Suprapubic skin (tissue), 4 donors: ENCODE data around the gene FFAR4. TPM values are rescaled to one million over a fixed set of nuclear protein-coding genes. Genes with fewer than 3 reads are reported as not detected.

Source experiments
- DNase-seq, 2 donors: peaks; one replicate each; pipeline ENCODE4 v3.0.0-alpha.2; 2019; ENCODE audit warnings: low spot score in 2 of 2
- H3K27ac ChIP-seq: fragments of 200-600 bp; sonication (generic); one replicate; pipeline ENCODE4 v1.5.1; 2019
- H3K27me3 ChIP-seq: fragments of 200-600 bp; sonication (generic); one replicate; pipeline ENCODE4 v1.5.1; 2019
- H3K36me3 ChIP-seq: fragments of 200-600 bp; sonication (generic); one replicate; pipeline ENCODE4 v1.5.1; 2019
- H3K4me1 ChIP-seq: fragments of 200-600 bp; sonication (generic); one replicate; pipeline ENCODE4 v1.5.1; 2019
- H3K4me3 ChIP-seq: fragments of 200-600 bp; sonication (generic); one replicate; pipeline ENCODE4 v1.5.1; 2019; ENCODE audit warnings: mild to moderate bottlenecking
- H3K9me3 ChIP-seq: fragments of 200-600 bp; sonication (generic); one replicate; pipeline ENCODE4 v1.5.1; 2019
- EP300 ChIP-seq: sonication (generic); formaldehyde crosslinking; IDR thresholded peaks from one replicate; pipeline ENCODE4 v1.6.1; 2017; ENCODE audit warnings: antibody characterized with exemption
- POLR2A ChIP-seq, 2 donors: fragments of 450-650 bp; IDR thresholded peaks; one replicate each; pipeline ENCODE4 v1.6.1; 2017; ENCODE audit warnings: antibody characterized with exemption in 2 of 2, mild to moderate bottlenecking in 2 of 2, moderate library complexity in 2 of 2
- POLR2AphosphoS5 ChIP-seq, 3 donors: sonication (generic); formaldehyde crosslinking; IDR thresholded peaks; one replicate each; pipeline ENCODE4 v1.6.1; 2017; ENCODE audit warnings: antibody characterized with exemption in 3 of 3
- WGBS: methylation state at CpG from one replicate; pipeline ENCODE4 v1.1.5; 2018; 5-methylcytosine and 5-hydroxymethylcytosine counted together
- total RNA-seq, 4 donors: library from RNA; depleted of rRNA; stranded (reverse); fragments of >200 nt; gene quantifications; one replicate each; pipeline ENCODE4 v1.1.0, GENCODE V29; 2016
- TF ChIP-seq, protein P1 (sequence below), 2 donors: fragments of 200-600 bp in 1 of 2; fragments of 450-650 bp in 1 of 2; sonication (generic) in 1 of 2; IDR thresholded peaks; one replicate each; pipeline ENCODE4 v1.5.1; 2016 to 2019; ENCODE audit warnings: antibody characterized with exemption in 2 of 2, mild to moderate bottlenecking in 1 of 2, moderate library complexity in 1 of 2

The FFAR4 gene
- total RNA-seq, 4 donors from 2014 or later = 0.36 to 1.3 (median 0.77) TPM

GRCh38 chr10:93553482-93554315 lies 12.8 kb upstream of the FFAR4 start:
- no peak overlapping the region for H3K4me3 ChIP-seq
- no peak for DNase-seq
- H3K27me3 ChIP-seq = no peaks in the 10 kb centered on the region
- WGBS = 84% methylated on average over 8 of the region's 8 CpGs
- no peaks in the 10 kb centered on the region for H3K9me3 ChIP-seq
- H3K4me1 ChIP-seq = no peaks in the 10 kb centered on the region
- H3K27ac ChIP-seq = no peak overlapping the region
- H3K36me3 ChIP-seq = no peaks in the 10 kb centered on the region
- TF ChIP-seq POLR2A (IDR thresholded peaks at IDR 0.05) (no peak), POLR2AphosphoS5 (IDR thresholded peaks at IDR 0.05) (no peak), EP300 (no peak)
- TF ChIP-seq, protein P1, sequence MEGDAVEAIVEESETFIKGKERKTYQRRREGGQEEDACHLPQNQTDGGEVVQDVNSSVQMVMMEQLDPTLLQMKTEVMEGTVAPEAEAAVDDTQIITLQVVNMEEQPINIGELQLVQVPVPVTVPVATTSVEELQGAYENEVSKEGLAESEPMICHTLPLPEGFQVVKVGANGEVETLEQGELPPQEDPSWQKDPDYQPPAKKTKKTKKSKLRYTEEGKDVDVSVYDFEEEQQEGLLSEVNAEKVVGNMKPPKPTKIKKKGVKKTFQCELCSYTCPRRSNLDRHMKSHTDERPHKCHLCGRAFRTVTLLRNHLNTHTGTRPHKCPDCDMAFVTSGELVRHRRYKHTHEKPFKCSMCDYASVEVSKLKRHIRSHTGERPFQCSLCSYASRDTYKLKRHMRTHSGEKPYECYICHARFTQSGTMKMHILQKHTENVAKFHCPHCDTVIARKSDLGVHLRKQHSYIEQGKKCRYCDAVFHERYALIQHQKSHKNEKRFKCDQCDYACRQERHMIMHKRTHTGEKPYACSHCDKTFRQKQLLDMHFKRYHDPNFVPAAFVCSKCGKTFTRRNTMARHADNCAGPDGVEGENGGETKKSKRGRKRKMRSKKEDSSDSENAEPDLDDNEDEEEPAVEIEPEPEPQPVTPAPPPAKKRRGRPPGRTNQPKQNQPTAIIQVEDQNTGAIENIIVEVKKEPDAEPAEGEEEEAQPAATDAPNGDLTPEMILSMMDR (IDR thresholded peaks at IDR 0.05) = no peak

DNA sequence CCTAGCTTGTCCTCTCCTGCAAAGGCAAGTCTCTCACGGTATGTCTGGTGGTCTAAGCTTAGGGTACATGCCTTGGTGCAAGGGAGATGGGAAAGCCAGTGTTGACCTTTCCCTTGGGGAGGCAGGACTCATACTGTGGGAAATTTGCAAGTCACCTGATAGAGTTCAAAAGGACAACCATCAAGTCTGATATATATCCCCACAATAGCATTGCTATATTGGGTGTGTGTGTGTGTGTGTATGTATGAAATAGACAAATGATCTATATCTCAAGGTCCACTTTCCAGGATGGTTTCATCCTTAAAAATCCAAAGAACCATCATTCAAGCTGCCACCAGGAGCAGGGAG lies 12.2 kb upstream of the FFAR4 start:
- Histone ChIP-seq H3K36me3 (no peaks in the 10 kb centered on the region), H3K27me3 (no peaks in the 10 kb centered on the region), H3K9me3 (no peaks in the 10 kb centered on the region), H3K4me1 (no peaks in the 10 kb centered on the region), H3K4me3 (no peak overlapping the region), H3K27ac (no peak overlapping the region)
- 100% methylated on average over 1 of the region's 1 CpG for WGBS
- DNase-seq = no peak
- no peak for TF ChIP-seq POLR2AphosphoS5 (IDR thresholded peaks at IDR 0.05)
- no peak for TF ChIP-seq POLR2A (IDR thresholded peaks at IDR 0.05)
- TF ChIP-seq EP300 = no peak
- TF ChIP-seq, protein P1 (IDR thresholded peaks at IDR 0.05) = no peak

- Histone ChIP-seq H3K27ac (no peak overlapping the region), H3K4me3 (no peak overlapping the region), H3K36me3 (no peaks in the 10 kb centered on the region), H3K9me3 (no peaks in the 10 kb centered on the region), H3K27me3 (no peaks in the 10 kb centered on the region), H3K4me1 (no peaks in the 10 kb centered on the region)
- DNase-seq = peak in 1 of 2 donors; percentile 72
- 54% methylated on average over 14 of the region's 14 CpGs for WGBS
- no peak for TF ChIP-seq POLR2AphosphoS5 (IDR thresholded peaks at IDR 0.05)
- TF ChIP-seq, protein P1 (IDR thresholded peaks at IDR 0.05) = peak; percentile 15 to 53
These were observed 11.6 kb upstream of the FFAR4 start for GRCh38 chr10:93554760-93555432.

GRCh38 chr10:93559490-93559889 lies 7.0 kb upstream of the FFAR4 start:
- TF ChIP-seq POLR2A (IDR thresholded peaks at IDR 0.05) (no peak), EP300 (no peak), POLR2AphosphoS5 (IDR thresholded peaks at IDR 0.05) (no peak)
- TF ChIP-seq, protein P1 (IDR thresholded peaks at IDR 0.05) = no peak
- Histone ChIP-seq H3K9me3 (no peaks in the 10 kb centered on the region), H3K4me1 (no peaks in the 10 kb centered on the region), H3K36me3 (no peaks in the 10 kb centered on the region), H3K27me3 (no peaks in the 10 kb centered on the region), H3K27ac (no peak overlapping the region), H3K4me3 (no peak overlapping the region)
- no peak for DNase-seq
- 93% methylated on average over 9 of the region's 9 CpGs for WGBS

GRCh38 chr10:93560541-93560940 lies 5.9 kb upstream of the FFAR4 start:
- no peak overlapping the region for H3K4me3 ChIP-seq
- no peaks in the 10 kb centered on the region for H3K4me1 ChIP-seq
- TF ChIP-seq EP300 (no peak), POLR2A (IDR thresholded peaks at IDR 0.05) (no peak), POLR2AphosphoS5 (IDR thresholded peaks at IDR 0.05) (no peak)
- TF ChIP-seq, protein P1 (IDR thresholded peaks at IDR 0.05) = no peak
- no peak overlapping the region for H3K27ac ChIP-seq
- H3K9me3 ChIP-seq = no peaks in the 10 kb centered on the region
- no peaks in the 10 kb centered on the region for H3K36me3 ChIP-seq
- H3K27me3 ChIP-seq = peaks cover 10% of the 10 kb centered on the region
- no peak for DNase-seq
- 67% methylated on average over 6 of the region's 6 CpGs for WGBS
